Activated CD8-positive, alpha-beta memory T cell treated with anti-CD3 and anti-CD28 coated beads, Interleukin-2, amount 50 U/mL, for 48 hours (primary cell): ENCODE measurements around the gene AURKAIP1.

ENCODE experiments used
- DNase-seq: peaks from one replicate; pipeline ENCODE4 v3.0.0-alpha.2; 2020

The AURKAIP1 gene

GRCh38 chr1:1345860-1346500 lies 29.0 kb downstream of the AURKAIP1 start:
- no peak for DNase-seq

- DNase-seq: no peak
Measured at GRCh38 chr1:1345384-1345783, 29.6 kb downstream of the AURKAIP1 start.

- no peak for DNase-seq
Measured at GRCh38 chr1:1344655-1345361, 30.2 kb downstream of the AURKAIP1 start.

DNA sequence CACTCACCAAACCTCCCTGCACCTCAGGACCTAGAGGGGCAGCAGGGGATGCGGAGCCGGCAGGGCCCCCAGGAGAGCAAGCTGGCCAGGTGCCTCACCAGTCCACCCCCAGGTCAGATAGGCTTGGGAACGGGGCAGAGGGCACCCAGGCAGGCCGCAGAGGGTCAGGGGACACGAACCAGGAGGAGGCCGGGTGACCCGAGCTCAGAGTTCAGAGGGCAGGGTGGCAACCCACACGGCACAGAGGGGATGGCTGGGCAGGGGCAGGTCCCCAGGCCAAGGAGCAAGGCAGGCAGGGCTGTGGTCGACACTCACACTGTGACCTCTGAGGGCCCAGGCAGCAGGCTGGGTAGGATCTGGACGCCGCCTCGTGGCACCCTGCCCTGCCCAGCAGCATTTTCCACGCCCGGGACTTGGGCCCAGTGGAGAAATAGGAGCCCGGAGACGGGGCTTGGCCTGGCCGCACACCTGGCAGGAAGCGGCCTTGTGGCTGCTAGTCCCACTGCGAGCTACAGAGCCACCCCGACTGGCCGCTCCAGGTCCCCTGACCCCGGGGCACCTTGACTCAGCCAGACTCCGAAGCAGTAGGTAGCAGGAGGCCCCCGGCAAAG lies 31.1 kb downstream of the AURKAIP1 start:
- DNase-seq: no peak

DNA sequence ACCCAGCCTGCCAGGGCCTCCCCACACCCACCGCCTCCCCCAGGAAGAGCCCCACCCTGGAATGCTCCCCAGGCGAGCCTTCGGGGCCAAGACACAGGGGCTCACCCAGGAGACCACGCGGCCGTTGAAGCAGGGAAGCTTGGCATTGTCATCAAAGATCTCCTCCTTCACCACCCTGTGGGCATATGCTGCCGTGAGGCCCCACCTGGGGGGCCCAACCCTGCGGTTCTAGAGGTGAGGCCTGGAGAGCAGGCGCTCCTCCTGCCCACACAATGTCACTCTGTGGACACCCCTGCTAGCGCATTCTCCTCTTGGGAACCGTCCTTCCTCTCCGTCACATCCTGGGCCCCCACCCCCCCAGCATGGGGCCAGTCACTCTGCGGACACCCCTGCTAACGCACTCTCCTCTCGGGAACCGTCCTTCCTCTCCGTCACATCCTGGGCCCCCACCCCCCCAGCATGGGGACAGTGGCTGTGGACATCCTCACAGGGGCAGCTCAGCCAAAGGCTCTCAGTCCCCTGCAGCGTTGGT lies 32.4 kb downstream of the AURKAIP1 start:
- no peak for DNase-seq

GRCh38 chr1:1342061-1342562 lies 32.9 kb downstream of the AURKAIP1 start:
- no peak for DNase-seq

DNA sequence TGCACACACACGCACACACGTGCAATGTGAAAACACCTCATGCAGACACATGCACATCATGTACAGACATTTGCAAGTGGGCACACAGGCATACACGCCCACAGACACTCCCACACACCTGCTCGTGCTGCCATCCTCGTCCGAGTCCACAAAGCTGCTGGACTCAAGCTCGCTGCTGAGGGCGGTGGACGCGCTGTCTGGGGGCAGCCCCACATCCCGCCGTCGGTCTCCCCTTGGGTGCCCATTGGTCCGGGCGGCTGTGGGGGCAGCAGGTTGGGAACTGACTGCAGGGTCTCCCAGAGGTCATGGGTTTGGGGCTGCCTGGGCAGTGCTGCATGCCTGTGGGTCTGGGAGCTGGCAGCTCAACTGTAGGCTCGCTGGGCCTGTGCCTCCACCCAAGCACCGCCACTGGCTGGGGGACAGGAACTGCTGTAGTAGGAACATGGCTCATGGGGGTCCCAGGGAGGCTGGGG lies 33.4 kb downstream of the AURKAIP1 start:
- DNase-seq: no peak

DNA sequence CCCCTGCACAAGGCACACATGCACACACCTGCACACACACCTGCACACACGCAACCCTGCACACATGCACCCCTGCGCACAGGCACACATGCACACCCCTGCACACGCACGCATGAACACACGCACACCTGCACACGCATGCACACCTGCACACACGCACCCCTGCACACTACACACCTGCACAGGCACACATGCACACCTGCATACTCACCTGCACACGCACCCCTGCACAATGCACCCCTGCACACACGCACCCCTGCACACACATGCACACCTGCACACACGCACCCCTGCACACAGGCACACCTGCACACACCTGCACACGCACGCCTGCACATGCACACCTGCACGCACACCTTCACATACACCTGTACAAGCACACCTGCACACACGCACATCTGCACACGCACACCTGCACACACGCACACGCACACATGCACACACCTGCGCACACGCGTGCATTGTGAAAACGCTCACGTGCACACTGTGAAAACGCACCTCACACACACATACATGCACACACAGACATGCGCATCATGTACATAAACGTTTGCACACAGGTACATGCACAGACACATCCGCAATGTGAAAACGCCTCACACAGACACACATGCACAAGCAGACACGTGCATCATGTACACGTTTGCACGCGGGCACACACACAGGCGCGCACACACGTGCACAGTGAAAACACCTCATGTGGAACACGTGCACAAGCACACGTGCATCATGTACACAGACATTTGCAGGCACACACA lies 34.0 kb downstream of the AURKAIP1 start:
- DNase-seq: no peak

- no peak for DNase-seq
Measured at GRCh38 chr1:1340185-1340584, 34.8 kb downstream of the AURKAIP1 start.

- DNase-seq: no peak
Measured at GRCh38 chr1:1338278-1338677, 36.7 kb downstream of the AURKAIP1 start.

GRCh38 chr1:1337793-1338147 lies 37.2 kb downstream of the AURKAIP1 start:
- peak; percentile 79 for DNase-seq

GRCh38 chr1:1336931-1337792 lies 37.8 kb downstream of the AURKAIP1 start:
- no peak for DNase-seq

DNA sequence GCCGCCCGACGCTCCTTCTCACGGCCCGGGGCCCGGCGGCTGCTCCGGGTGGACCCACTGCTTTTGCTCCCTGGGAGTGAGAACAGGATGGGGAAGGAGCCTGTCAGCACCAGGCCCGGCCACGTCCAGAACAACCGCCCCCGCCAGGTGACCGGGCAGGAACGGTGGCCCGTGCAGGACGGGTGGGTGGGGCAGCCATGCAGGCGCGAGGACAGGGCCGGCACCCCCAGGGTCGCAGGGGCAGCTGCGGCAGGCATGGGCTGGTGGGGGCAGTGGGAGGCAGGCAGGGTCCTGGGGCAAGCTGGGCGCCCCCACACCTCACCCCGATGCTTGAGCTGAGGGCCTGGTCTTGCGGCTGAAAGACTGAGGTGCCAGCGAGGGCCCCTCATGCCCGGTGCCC lies 38.6 kb downstream of the AURKAIP1 start:
- DNase-seq: no peak

GRCh38 chr1:1335792-1336248 lies 39.2 kb downstream of the AURKAIP1 start:
- no peak for DNase-seq

DNA sequence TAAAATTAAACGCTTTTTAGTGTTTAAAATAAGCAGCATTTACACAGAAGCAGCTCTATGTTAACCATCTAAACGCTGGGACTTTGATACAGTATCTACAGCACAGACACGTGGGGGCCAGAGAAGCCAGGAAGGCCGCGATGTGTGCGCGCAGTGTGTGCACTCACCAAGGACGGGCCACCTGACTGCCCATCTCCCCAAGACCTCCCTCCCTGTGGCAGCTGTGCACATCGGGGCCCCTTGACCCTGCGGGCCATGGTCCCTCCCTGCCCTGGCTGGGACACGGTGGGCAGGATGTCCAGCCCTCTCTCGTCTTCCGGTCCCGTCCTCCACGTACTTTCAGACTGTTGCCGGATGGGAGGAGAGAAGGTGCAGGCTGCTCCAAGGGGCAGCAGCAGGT lies 39.7 kb downstream of the AURKAIP1 start:
- no peak for DNase-seq

DNA sequence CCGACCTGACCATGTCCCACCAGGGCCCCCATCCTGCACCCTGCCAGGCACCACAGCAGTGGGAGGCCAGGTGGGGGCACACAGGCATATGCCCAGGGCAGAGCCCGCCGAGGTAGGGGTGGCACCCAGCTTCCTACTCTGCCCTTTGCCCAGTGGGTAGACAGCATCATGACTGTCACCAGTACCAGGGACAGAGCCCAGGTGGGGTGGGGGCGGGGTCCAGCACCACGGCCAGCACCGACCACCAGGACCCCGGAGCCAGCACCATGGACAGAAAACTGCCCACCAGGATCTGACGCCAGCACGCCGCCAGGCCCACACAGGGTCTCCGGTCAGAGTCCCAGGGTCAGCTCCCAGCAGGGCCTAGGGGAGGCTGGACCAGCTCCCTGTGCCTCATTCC lies 40.2 kb downstream of the AURKAIP1 start:
- DNase-seq: no peak

DNA sequence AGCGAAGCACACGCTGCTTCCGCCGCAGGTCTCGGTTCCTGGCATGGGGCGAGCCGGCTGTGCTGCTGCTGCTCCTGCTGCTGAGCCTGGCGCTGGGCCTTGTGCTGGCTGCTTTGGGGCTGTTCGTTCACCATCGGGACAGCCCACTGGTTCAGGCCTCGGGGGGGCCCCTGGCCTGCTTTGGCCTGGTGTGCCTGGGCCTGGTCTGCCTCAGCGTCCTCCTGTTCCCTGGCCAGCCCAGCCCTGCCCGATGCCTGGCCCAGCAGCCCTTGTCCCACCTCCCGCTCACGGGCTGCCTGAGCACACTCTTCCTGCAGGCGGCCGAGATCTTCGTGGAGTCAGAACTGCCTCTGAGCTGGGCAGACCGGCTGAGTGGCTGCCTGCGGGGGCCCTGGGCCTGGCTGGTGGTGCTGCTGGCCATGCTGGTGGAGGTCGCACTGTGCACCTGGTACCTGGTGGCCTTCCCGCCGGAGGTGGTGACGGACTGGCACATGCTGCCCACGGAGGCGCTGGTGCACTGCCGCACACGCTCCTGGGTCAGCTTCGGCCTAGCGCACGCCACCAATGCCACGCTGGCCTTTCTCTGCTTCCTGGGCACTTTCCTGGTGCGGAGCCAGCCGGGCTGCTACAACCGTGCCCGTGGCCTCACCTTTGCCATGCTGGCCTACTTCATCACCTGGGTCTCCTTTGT lies 41.3 kb downstream of the AURKAIP1 start:
- no peak for DNase-seq

DNA sequence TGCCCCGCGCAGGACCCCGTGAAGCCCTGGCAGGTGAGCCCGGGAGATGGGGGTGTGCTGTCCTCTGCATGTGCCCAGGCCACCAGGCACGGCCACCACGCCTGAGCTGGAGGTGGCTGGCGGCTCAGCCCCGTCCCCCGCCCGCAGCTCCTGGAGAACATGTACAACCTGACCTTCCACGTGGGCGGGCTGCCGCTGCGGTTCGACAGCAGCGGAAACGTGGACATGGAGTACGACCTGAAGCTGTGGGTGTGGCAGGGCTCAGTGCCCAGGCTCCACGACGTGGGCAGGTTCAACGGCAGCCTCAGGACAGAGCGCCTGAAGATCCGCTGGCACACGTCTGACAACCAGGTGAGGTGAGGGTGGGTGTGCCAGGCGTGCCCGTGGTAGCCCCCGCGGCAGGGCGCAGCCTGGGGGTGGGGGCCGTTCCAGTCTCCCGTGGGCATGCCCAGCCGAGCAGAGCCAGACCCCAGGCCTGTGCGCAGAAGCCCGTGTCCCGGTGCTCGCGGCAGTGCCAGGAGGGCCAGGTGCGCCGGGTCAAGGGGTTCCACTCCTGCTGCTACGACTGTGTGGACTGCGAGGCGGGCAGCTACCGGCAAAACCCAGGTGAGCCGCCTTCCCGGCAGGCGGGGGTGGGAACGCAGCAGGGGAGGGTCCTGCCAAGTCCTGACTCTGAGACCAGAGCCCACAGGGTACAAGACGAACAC lies 42.1 kb downstream of the AURKAIP1 start:
- no peak for DNase-seq

GRCh38 chr1:1332031-1332755 lies 42.8 kb downstream of the AURKAIP1 start:
- DNase-seq: no peak
